CD4-positive, CD25-positive, alpha-beta regulatory T cell (primary cell): ENCODE data around the gene LDB2. TPM values are rescaled to one million over a fixed set of nuclear protein-coding genes. Genes with fewer than 3 reads are reported as not detected.

Experiments
- ATAC-seq, 2 donors: fragments of 150-1000 bp; cut with Tn5 transposase; one replicate each; pipeline ENCODE4 v1.10.0; 2021; ENCODE audit warnings: low read depth in 2 of 2, moderate number of reproducible peaks in 2 of 2, moderate library complexity in 1 of 2
- DNase-seq, 3 donors: peaks; one replicate each; pipeline versions ENCODE4 v3.0.0 to v3.0.0-alpha.2; 2012 to 2022; ENCODE audit warnings: mixed read lengths in 1 of 3
- H3K27ac ChIP-seq: one replicate; pipeline ENCODE4 v1.7.0; 2013; ENCODE audit warnings: mild to moderate bottlenecking, low read length; ENCODE audit not compliant: insufficient read depth, poor library complexity, severe bottlenecking
- H3K27me3 ChIP-seq: one replicate; pipeline ENCODE4 v1.7.0; 2013; ENCODE audit warnings: low read length; ENCODE audit not compliant: control insufficient read depth, insufficient read depth
- H3K36me3 ChIP-seq: one replicate; pipeline ENCODE4 v1.7.0; 2013; ENCODE audit warnings: mild to moderate bottlenecking, low read length, moderate library complexity; ENCODE audit not compliant: control insufficient read depth, insufficient read depth
- H3K4me1 ChIP-seq: 2 replicates; pipeline ENCODE4 v1.7.0; 2013; ENCODE audit warnings: mild to moderate bottlenecking, low read length; ENCODE audit not compliant: insufficient read depth, control insufficient read depth, poor library complexity, severe bottlenecking
- H3K4me3 ChIP-seq: one replicate; pipeline ENCODE4 v1.7.0; 2013; ENCODE audit warnings: low read depth, mild to moderate bottlenecking, low read length, moderate library complexity
- H3K9me3 ChIP-seq, 2 experiments: 1 replicate in 1 of 2; 2 replicates in 1 of 2; pipeline ENCODE4 v1.7.0; 2013; ENCODE audit warnings: low read length in 2 of 2, mild to moderate bottlenecking in 1 of 2, moderate library complexity in 1 of 2; ENCODE audit not compliant: control insufficient read depth in 2 of 2
- H3K27ac Mint-ChIP-seq, 3 donors: one replicate each; pipeline ENCODE4 v1.8.0; 2020 to 2022; ENCODE audit warnings: mild to moderate bottlenecking in 3 of 3, mixed read lengths in 3 of 3, moderate library complexity in 2 of 3
- H3K27me3 Mint-ChIP-seq: one replicate; pipeline ENCODE4 v1.8.0; 2022; ENCODE audit warnings: mild to moderate bottlenecking, mixed read lengths
- H3K36me3 Mint-ChIP-seq: one replicate; pipeline ENCODE4 v1.8.0; 2020; ENCODE audit warnings: mixed read lengths
- H3K4me1 Mint-ChIP-seq, 4 donors: one replicate each; pipeline ENCODE4 v1.8.0; 2020 to 2022; ENCODE audit warnings: mixed read lengths in 4 of 4, mild to moderate bottlenecking in 1 of 4
- H3K4me3 Mint-ChIP-seq, 4 donors: one replicate each; pipeline ENCODE4 v1.8.0; 2020 to 2022; ENCODE audit warnings: mild to moderate bottlenecking in 4 of 4, mixed read lengths in 4 of 4, moderate library complexity in 3 of 4
- H3K9me3 Mint-ChIP-seq, 7 donors: one replicate each; pipeline ENCODE4 v1.8.0; 2020 to 2022; ENCODE audit warnings: mixed read lengths in 7 of 7, mild to moderate bottlenecking in 3 of 7, moderate library complexity in 2 of 7
- polyA plus RNA-seq, 4 donors: library from polyadenylated mRNA; unstranded; fragments of 300-500 nt; fragmentation: Illumina TruSeq; gene quantifications; one replicate each; pipeline ENCODE4 v1.2.3, GENCODE V29; 2021
- total RNA-seq: library from RNA; stranded (reverse); gene quantifications from one replicate; pipeline ENCODE4 v1.2.3, GENCODE V29; 2022

LDB2 gene
- total and polyA plus RNA-seq, 5 donors from 2014 or later: not detected

DNA sequence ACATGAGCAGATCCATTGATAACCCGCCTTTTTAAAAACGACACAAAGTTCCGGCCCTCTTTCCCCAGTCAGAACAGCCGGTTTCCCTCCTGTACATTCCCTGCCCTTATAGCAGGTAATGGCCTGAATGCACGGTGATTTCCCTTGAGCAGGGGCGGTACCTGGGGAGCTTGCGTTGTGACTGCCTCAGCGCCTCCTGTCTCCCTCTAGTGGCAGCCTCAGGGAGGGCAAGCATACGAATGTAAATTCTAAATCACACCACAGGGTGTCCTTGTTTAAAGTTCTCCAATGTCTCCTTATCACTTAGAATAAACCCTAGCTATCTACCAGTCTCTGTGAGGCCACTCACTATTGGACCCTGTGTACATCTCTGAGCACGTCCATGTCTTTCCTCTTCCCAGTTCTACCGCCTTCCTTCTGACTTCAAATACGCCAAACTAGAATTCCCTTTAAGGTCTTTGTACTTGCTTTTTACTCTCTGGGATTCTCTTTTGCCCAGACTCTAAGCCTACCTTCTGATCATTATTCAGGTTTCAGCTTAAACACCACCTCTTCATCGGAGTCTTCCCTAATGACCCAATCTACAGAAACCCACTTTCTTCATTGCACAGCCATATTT, 18.4 kb upstream of the LDB2 start:
- Mint-ChIP-seq H3K4me1 (peaks cover 0 to 4% (median 0%) of the 10 kb centered on the region in 4 donors), H3K36me3 (no peaks in the 10 kb centered on the region), H3K27ac (no peak overlapping the region), H3K9me3 (peaks cover 0 to 4% (median 0%) of the 10 kb centered on the region in 7 donors), H3K4me3 (no peak overlapping the region), H3K27me3 (no peaks in the 10 kb centered on the region)
- Histone ChIP-seq H3K4me1 (no peaks in the 10 kb centered on the region), H3K36me3 (no peaks in the 10 kb centered on the region), H3K9me3 (no peaks in the 10 kb centered on the region), H3K4me3 (no peak overlapping the region), H3K27me3 (no peaks in the 10 kb centered on the region), H3K27ac (no peak overlapping the region)
- ATAC-seq (no peak), DNase-seq (peak; percentile 9 to 73 (median 38))

DNA sequence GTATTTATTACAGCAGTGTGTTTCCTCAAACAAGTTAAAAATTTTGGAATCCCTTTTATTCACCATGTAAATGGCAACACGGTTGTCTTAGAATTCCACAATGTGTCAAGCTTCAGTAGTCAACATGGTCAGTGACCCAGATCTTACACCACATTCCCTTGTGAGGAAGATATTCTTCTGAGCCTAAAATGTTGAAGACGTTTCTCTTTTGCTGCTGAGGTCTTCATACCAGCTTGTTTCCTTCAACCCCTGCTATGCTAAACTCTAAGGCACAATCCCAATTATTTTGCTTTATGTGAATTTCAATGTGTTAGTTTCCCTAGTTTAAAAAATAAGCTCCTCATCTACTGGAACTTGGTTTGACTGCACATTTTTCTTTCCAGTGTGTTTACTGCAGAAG, 17.6 kb upstream of the LDB2 start:
- Histone ChIP-seq H3K4me3 (no peak overlapping the region), H3K27me3 (no peaks in the 10 kb centered on the region), H3K27ac (no peak overlapping the region), H3K4me1 (no peaks in the 10 kb centered on the region), H3K36me3 (no peaks in the 10 kb centered on the region), H3K9me3 (no peaks in the 10 kb centered on the region)
- peaks cover 0 to 4% (median 0%) of the 10 kb centered on the region in 4 donors for H3K4me1 Mint-ChIP-seq
- DNase-seq: no peak
- H3K27me3 Mint-ChIP-seq: no peaks in the 10 kb centered on the region
- H3K27ac Mint-ChIP-seq: no peak overlapping the region
- ATAC-seq: no peak
- H3K36me3 Mint-ChIP-seq: no peaks in the 10 kb centered on the region
- H3K9me3 Mint-ChIP-seq: peaks cover 0 to 4% (median 0%) of the 10 kb centered on the region in 7 donors
- no peak overlapping the region for H3K4me3 Mint-ChIP-seq

DNA sequence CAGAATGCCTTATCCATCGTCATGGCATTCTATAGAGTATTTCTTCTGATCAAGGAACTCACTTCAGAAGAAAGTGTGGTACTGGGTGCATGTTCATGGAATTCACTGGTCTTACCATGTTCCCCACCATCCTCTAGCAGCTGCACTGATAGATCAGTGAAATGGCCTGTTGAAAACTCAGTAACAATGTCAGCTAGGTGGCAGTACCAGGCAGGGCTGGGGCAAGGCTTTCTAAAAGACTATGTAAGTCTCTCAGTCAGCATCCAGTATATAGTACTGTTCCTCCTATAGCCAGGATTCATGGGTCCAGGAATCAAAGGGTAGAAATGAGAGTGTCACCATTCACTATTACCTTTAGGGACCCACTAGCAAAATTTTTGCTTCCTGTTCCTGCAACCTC, 15.8 kb upstream of the LDB2 start:
- Mint-ChIP-seq H3K27me3 (no peaks in the 10 kb centered on the region), H3K27ac (no peak overlapping the region)
- ATAC-seq: no peak

DNA sequence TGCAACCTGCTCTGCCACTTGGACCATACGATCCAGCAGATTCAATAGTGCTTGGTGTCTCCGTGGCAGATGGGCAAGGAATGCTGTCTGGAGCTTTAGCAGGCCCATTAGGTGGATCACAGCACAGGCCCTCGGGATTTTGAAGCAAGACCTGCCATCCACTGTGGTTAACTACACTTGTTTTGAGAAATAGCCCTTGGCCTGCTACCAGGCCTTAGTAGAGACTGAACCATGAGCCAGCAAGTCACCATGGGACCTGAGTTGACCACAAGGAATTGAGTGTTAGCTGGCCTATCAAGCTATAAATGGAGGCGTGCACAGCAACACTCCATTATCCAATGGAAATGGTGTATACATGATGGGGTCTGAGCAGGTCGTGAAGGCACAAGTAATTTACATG, 14.5 kb upstream of the LDB2 start:
- no peaks in the 10 kb centered on the region for H3K27me3 Mint-ChIP-seq
- Histone ChIP-seq H3K9me3 (no peaks in the 10 kb centered on the region), H3K4me1 (no peaks in the 10 kb centered on the region), H3K36me3 (no peaks in the 10 kb centered on the region), H3K27me3 (no peaks in the 10 kb centered on the region), H3K27ac (no peak overlapping the region), H3K4me3 (no peak overlapping the region)
- peaks cover 0 to 4% (median 0%) of the 10 kb centered on the region in 7 donors for H3K9me3 Mint-ChIP-seq
- H3K4me3 Mint-ChIP-seq: no peak overlapping the region
- ATAC-seq: no peak
- DNase-seq: no peak
- no peaks in the 10 kb centered on the region for H3K36me3 Mint-ChIP-seq
- no peaks in the 10 kb centered on the region for H3K4me1 Mint-ChIP-seq
- no peak overlapping the region for H3K27ac Mint-ChIP-seq

More for the DNA sequence above, 15.8 kb upstream of the LDB2 start:
- Histone ChIP-seq H3K4me1 (no peaks in the 10 kb centered on the region), H3K27ac (no peak overlapping the region), H3K36me3 (no peaks in the 10 kb centered on the region), H3K9me3 (no peaks in the 10 kb centered on the region), H3K4me3 (no peak overlapping the region), H3K27me3 (no peaks in the 10 kb centered on the region)
- no peak for DNase-seq
- Mint-ChIP-seq H3K4me1 (peaks cover 0 to 4% (median 0%) of the 10 kb centered on the region in 4 donors), H3K4me3 (no peak overlapping the region), H3K9me3 (peaks cover 0 to 4% (median 0%) of the 10 kb centered on the region in 7 donors), H3K36me3 (no peaks in the 10 kb centered on the region)

DNA sequence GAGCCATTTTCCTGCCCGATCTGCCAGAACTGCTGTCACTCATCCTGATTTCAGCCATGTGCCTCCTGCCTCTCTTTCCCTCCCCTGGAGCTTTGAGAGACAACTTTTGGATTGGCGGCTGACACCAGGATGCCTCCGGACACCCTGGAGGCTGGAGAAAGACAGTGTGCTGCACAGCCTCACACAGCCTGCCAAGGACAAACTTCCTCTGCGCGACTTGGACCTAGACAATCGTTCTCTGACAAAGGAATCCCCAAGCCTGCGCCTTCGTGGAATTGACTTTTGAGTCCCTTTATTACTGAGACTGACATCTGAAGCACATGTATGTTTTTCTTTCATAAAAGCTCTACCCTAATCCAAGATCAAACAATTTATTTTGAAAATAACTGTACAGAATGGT, 10.8 kb upstream of the LDB2 start:
- Histone ChIP-seq H3K27ac (no peak overlapping the region), H3K9me3 (no peaks in the 10 kb centered on the region), H3K36me3 (no peaks in the 10 kb centered on the region), H3K4me3 (no peak overlapping the region), H3K27me3 (no peaks in the 10 kb centered on the region), H3K4me1 (no peaks in the 10 kb centered on the region)
- ATAC-seq: no peak
- DNase-seq: no peak
- no peaks in the 10 kb centered on the region for H3K36me3 Mint-ChIP-seq
- no peak overlapping the region for H3K4me3 Mint-ChIP-seq
- H3K27ac Mint-ChIP-seq: no peak overlapping the region
- H3K27me3 Mint-ChIP-seq: no peaks in the 10 kb centered on the region
- no peaks in the 10 kb centered on the region for H3K4me1 Mint-ChIP-seq
- H3K9me3 Mint-ChIP-seq: peaks cover 0 to 2% (median 0%) of the 10 kb centered on the region in 7 donors

DNA sequence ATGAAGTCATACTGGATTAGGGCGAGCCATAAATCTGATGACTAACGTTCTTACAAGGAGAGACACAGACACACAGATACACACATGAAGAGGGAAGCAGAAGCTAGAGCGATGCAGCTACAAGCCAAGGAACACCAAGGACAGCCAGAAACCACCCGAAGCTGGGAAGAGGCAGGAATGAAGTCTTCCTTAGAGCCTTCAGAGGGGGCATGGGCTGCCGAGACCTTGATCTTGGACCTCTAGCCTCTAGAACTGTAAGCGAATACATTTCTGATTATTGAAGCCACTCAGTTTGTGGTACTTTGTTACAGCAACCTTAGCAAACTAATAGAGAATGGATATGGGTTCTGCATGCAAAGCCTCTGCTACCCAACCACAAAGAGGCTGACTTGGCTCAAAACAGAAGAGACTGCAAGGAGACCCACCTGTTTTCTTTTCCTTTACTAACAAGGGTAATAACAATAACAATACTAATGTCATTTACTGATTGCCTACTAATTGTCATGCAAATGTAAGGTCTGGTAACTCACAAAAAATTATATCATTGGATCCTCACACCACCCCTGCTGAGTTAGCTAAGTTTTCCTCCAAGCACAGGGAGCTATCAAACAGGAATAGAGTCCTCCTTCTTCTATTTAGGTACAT, 10.1 kb upstream of the LDB2 start:
- Histone ChIP-seq H3K36me3 (no peaks in the 10 kb centered on the region), H3K4me3 (no peak overlapping the region), H3K27me3 (no peaks in the 10 kb centered on the region), H3K4me1 (no peaks in the 10 kb centered on the region), H3K27ac (no peak overlapping the region), H3K9me3 (no peaks in the 10 kb centered on the region)
- Mint-ChIP-seq H3K27me3 (no peaks in the 10 kb centered on the region), H3K4me1 (no peaks in the 10 kb centered on the region), H3K27ac (no peak overlapping the region), H3K9me3 (peaks cover 0 to 2% (median 0%) of the 10 kb centered on the region in 7 donors), H3K4me3 (no peak overlapping the region), H3K36me3 (no peaks in the 10 kb centered on the region)
- DNase-seq (no peak), ATAC-seq (no peak)

DNA sequence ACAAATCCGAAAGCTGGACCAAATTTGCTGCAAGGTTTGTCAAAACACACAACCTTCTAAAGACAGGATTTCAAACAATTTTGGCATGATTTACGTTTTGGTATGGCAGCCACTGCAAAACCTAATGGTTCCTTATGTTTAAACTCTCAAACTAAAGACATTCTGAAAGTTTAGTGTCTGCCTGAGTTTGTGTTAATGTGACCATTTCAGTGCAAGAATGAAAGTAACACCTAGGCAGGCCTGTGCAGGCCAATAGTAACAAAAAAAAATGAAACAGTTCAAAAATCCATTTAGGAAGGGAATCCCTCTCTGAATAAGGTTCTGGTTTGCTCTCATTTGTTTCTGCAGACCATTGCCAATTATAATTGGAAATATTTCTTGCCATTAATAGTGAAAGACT, 1.9 kb upstream of the LDB2 start:
- H3K36me3 ChIP-seq: no peaks in the 10 kb centered on the region
- H3K4me3 Mint-ChIP-seq: no peak overlapping the region
- peaks cover 7% of the 10 kb centered on the region for H3K27me3 Mint-ChIP-seq
- no peak overlapping the region for H3K4me3 ChIP-seq
- H3K27me3 ChIP-seq: no peaks in the 10 kb centered on the region
- no peaks in the 10 kb centered on the region for H3K9me3 ChIP-seq
- ATAC-seq: no peak
- H3K4me1 ChIP-seq: no peaks in the 10 kb centered on the region
- H3K27ac Mint-ChIP-seq: no peak overlapping the region
- H3K27ac ChIP-seq: no peak overlapping the region
- no peaks in the 10 kb centered on the region for H3K36me3 Mint-ChIP-seq
- H3K9me3 Mint-ChIP-seq: peaks cover 0 to 2% (median 0%) of the 10 kb centered on the region in 7 donors
- H3K4me1 Mint-ChIP-seq: no peaks in the 10 kb centered on the region
- DNase-seq: no peak
